GM19043 (cell line): ENCODE results near the gene CXCL17.
"Not testable (repeated sequence)": the region's sequence is repeated elsewhere in the genome, so short reads cannot be mapped to it uniquely, and the experiment has no call there.

Experiments
- ATAC-seq: cut with Tn5 transposase; IDR thresholded peaks from one replicate; pipeline ENCODE4 v1.9.1; 2021; ENCODE audit warnings: low read depth; ENCODE audit not compliant: unreplicated experiment

CXCL17 gene, protein sequence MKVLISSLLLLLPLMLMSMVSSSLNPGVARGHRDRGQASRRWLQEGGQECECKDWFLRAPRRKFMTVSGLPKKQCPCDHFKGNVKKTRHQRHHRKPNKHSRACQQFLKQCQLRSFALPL

DNA sequence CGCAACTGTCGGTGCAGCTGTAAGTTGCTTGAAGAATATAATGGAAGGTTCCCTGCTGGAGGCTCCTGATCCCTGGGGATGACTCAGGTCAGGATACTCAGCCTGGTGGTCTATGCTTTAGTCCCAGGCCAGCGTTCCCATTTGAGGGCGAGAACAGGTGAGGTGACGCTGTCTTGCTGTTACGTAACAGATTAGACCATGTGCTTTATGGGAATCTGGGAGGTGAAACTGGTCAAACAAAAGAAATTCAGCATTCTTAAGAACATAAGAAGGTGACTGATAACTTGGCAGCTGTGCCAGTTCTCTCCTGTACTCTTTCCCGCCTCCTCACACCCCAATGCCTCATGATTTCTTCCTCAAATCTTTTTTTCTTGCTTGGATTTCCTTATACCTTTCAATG, at the start of gene CXCL17:
Gene CXCL17 (minus strand): TSS at position 114 of the 400 bp plus-strand sequence. CDS start 114 bp downstream, outside the sequence.
- no peak for ATAC-seq

DNA sequence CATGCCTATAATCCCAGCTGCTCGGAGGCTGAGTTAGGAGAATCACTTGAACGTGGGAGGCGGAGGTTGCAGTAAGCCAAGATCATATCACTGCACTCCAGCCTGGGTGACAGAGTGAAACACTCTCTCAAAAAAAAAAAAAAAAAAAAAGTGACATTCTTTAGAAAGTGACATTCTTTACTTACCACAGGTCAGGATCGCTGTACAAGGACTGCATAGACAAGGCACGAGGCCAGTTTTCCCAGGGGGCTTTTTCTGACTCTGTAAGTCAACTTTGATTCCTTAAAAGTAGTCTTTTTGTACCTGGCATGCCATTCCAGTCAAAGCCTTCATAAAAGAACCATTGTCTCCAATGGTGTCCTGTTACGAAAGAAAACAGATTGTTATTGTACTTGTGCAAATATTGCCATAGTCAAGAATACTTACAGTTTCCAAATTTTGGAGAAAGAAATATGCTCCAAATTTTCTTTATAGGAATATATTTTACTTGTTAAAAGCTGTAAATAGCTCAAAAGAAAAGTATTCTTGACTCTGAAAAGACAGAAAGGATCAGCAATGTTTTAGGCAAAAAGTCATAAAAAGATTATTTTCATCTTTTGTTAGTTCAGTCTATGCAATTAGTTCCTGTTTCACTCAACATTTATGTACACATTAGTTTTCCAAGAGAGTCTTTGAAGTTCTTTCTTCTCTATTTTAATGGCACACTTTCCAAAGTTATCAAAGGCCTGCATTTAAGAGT, 46.2 kb upstream of the CXCL17 start:
- ATAC-seq = no peak

DNA sequence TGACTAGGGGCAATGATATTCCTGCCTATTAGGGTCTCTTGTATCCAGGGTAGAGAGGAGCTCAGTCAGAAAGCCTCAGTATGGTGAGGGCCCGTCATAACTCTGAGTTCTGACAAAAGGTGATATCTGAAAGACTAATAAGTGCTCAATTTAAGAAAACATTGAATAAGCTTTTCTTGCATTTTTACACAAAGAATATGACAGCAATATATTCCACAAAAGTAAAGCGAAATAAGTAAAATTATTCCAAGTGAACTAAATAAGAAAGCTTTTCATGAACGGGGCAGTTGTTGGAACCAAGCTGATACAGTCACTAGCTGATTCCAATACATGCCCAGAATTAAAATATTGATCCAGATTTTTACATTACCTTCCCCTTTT, 45.0 kb upstream of the CXCL17 start:
- no peak for ATAC-seq

DNA sequence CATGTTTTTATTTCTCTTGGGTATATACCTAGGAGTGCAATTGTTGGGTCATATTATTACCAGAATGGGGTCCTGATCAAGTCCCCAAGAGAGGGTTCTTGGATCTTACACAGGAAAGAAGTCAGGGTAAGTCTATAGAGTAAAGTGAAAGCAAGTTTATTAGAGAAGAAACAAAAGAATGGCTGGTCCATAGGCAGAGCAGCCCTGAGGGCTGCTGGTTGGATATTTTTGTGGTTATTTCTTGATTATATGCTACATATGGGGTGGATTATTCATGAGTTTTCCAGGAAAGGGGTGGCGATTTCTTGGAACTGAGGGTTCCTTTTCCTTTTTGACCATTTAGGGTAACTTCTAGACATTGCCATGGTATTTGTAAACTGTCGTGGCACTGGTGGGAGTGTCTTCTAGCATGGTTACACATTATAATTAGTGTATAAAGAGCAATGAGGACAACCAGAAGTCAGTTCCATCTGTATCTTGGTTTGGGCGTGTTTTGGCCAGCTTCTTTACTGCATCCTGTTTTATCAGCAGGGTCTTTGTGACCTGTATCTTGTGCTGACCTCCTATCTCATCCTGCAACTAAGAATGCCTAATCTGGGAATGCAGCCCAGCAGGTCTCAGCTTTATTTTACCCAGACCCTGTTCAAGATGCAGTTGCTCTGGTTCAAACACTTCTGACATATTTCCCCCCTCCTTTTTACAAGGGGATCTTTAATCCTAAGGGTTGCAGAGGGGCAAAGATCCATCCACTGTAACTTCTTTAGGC, 44.5 kb upstream of the CXCL17 start:
- ATAC-seq = no peak

DNA sequence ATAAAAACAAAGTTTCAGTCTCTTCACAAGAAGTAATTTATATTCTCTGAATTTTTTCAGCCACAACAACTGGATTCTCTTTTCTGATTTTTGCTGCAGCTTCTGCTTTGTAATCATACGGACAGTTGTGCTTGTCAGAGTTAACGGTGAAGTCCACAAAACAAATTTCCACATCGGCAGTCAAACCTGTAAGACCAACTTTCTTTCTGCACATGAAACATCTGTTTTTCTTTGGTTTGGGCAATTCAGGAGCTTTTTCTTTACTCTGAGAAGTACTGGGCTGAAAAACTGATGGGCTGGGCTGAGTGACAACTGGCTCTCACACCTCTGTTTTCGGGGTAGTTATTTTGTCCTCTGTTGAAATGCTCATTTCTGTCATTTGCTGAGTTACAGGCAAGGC, 42.3 kb upstream of the CXCL17 start:
- ATAC-seq = not testable (repeated sequence)

DNA sequence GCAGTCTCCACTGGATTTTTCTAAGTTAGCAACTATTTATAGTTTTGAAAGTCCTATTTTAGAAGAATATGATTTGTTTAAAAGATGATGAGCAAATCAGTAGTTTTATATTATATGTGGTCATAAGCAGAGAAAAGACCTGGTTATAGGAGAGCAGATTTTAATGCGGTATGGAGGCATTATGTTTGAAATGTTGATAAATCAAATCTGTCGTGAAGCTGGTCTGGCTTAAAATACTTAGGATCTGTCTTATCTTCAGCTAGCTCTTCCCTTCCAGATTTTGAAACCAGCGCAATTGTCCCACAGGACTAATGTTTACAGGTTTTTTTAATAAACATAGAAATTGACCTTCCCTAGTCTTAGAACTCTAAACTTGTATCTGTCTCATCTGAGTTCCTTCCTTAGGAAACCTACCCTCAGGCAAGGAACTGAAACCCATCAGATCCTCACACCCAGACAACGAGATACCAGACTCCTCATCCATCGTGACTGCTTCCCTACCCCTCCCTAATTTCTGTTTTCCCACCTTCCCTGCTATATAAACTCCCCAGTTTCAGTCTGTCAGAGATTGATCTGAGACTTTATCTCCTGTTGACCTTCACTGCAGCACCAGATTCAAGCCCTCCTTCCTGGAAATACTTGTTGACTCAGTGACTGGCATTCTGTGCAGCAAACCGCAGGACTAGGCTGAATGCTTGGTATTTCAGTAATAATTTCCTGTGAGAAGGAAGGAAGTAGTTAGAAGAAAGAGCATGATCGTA, 37.8 kb upstream of the CXCL17 start:
- ATAC-seq = no peak

DNA sequence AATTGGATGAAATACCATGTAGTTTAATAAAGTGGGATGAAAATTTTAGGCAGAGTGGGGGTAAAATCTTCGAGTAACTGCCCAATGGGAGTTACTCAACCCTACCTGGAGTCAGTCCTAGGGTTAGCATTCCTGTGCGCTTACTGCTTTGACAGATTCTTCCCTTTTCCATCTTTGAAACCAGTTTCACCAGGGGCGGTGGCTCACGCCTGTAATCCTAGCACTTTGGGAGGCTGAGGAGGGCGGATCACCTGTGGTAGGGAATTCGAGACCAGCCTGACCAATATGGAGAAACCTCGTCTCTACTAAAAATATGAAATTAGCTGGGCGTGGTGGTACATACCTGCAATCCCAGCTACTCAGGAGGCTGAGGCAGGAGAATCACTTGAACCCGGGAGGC, 37.0 kb upstream of the CXCL17 start:
- ATAC-seq = no peak

DNA sequence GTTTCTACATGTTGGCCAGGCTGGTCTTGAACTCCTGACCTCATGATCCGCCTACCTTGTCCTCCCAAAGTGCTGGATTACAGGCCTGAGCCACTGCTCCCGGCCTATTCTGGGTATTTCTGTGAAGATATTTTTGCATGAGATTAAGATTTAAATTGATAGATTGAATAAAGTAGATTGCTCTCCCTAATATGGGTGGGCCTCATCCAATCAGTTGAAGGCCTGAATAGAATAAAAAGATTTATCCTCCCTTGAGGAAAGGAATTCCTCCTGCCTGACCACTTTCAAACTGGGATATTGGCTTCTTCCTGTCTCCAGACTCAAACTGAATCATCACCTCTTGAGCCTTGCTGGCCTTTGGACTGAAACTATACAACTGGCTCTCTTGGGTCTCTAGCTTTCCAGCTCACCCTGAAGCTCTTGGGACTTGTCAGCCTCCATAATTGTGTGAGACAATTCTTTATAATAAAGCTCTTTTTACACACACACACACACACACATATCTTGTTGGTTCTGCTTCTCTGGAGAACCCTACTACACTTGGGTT, 36.1 kb upstream of the CXCL17 start:
- ATAC-seq = no peak

DNA sequence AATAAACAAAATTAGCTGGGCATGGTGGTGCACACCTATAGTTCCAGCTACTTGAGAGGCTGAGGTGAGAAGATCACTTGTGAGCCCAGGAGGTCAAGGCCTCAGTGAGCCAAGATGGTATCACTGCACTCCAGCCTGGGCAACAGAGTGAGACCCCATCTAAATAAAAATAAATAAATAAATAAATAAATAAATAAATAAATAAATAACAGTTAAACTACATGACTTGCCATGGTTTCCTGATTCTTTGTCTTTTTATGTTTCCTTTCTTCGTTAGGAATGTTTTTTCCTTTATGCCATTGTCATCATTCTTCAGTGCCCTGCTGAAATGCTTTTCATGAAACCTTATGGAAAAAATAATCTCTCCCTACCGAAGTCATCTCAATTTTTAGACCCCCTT, 35.2 kb upstream of the CXCL17 start:
- ATAC-seq = no peak

DNA sequence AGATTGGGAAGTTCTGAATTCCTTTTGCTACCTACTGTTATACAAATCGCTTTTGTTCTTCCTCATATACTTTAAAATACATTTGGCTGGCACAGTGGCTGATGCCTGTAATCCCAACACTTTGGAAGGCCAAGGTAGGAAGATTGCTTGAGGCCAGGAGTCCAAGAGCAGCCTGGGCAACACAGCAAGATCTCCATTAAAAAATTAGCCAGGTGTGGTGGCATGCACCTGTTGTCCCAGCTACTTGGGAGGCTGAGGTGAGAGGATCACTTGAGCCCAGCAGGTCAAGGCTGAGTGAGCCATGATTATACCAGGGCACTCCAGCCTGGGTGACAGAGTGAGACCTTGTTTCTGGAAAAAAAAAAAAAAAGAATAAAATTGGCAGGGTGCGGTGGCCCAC, 34.4 kb upstream of the CXCL17 start:
- ATAC-seq = no peak

DNA sequence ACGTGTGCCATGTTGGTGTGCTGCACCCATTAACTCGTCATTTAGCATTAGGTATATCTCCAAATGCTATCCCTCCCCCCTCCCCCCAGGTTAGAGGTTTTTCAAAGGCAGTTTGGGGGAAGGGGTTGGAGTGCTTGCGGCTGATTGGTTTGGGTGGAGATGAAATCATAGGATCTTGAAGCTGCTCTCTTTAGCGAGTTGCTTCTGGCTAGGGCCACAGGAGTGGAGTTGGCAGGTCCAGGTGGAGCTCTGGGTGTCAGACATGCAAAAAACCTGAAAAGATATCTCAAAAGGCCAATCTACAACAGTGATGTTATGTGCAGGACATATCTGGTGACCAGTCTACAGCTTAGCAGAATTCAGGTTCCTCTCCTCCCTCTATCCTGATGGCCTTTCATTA, 32.6 kb upstream of the CXCL17 start:
- no peak for ATAC-seq

DNA sequence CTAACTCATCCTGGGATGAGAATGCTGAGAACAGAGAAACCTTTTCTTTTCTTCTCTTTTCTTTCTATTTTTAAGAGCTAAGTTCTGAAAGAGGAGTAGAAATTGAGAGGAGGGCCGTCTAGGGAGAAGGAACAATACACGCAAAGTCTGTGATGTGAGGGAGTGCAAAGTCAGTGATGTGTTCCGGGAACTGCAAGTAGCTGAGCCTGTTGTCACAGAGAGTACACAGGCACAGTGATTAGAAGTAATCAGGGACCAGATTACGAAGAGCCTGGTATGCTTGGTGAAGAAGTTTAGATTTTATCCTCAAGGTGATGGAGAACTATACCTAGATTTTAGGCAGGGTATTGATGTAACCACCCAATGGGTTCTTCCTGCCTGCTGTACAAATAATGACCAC, 32.0 kb upstream of the CXCL17 start:
- no peak for ATAC-seq

DNA sequence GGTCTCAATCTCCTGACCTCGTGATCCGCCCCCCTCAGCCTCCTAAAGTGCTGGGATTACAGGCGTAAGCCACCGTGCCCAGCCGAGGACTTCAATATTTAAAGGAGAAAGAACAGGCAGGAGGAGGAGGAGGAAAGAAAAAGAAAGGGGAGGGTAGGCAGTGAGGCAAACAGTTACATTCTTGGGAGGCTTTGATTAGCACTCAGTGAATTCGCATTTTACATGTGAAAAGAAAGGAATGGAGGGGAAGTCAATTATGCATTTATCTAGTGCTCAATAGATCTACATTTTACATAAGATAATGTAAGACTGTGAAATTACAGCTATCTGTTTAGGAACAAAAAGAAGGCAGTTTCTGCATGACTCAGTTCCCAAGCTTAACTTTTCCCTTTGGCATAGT, 30.9 kb upstream of the CXCL17 start:
- no peak for ATAC-seq

DNA sequence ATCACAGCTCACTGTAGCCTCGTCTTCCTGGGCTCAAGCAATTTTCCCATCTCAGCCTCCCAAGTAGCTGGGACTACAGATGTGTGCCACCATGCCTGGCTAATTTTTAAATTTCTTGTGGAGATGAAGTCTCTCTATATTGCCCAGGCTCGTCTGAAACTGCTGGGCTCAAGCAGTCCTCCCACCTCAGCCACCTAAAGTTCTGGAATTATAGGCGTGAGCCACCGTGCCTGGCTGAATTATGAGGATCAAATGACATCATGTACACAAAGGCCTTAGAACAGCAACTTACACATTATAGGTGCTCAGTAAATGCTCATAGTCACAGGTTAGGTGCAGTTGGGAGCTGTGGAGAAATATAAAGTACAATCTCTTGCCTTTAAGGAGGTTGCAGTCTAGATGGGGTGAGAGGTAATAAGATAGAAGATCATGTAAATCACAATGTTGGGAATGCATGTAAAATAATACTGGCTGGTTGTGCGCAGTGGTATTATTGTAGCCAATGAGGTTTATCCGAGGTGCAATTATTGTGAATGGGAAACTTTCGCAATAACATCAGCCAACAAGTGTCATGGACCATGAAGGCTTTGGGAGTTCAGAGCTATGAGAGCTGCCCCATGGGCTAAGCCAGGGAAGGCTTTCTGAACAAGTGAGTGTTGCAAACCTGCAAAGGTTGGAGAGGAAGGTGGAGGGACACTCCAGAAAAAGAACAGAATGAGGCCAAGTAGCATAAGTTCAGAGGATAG, 29.8 kb upstream of the CXCL17 start:
- no peak for ATAC-seq

DNA sequence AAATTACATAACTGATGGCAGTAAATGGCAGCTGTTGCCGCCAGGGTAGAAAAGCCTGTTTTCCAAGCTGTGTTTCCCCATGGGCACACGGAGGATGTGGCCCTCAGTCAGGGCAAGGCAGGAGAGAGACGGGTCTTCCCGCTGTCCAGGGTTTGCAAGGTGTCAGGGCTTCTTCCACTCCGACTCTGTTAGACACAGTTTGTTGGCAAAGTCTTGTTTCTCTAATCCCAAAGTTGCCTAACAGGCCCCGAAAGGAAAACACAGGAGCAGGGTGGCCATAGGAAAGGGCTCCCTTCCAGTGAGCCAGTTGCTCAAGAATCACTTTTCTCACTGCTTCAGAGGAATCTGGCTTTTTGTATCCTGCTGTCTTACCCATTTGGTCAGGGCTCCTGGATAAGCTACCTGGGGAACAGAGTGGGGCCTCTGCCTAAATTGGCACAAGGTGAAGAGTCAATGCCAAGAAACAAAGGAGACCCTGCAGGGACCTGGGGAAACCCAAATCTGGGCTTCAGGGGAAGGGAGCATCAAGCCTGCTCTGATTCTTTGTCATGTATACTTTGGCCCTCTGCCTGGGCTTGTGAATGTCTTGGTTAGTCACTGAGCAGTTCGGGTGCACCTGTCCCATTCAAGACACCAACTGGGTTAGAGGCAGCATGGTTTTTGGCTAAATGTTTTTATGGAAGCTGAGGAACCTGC, 29.0 kb upstream of the CXCL17 start:
- ATAC-seq = no peak

DNA sequence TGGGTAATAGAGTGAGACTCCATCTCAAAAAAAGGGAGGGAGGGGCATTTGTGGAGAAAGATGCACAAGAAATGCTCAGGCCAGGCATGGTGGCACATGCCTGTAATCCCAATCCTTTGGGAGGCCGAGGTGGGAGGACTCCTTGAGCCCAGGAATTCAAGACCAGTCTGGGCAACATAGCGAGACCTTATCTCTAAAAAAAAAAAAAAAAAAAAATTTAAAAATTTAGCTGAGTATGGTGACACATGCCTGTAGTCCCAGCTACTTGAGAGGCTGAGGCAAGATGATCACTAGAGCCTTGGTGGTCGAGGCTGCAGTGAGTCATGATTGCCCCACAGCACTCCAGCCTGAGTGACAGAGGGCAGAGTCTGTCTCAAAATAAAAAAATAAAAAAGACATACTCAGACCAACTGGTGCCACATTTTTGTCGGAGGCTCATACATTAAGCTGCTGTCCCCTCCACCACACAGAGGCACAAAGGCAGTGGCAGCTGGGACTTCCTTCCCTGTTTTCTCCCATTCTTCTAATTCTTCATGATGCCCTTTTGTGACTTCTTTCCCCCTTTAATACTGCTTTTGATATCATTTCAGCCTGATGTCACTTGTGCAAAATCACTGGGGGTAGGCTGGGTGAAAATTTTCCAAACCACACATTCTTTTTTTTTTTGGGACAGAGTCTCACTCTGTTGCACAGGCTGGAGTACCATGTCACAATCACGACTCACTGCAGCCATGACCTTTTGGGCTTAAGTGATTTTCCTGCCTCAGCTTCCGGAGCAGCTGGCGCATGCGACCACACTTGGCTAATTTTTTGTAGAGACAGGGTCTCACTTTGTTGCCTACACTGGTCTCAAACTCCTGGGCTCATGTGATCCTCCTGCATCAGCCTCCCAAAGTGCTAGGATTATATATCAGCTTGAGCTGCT, 26.8 kb upstream of the CXCL17 start:
- ATAC-seq = no peak

DNA sequence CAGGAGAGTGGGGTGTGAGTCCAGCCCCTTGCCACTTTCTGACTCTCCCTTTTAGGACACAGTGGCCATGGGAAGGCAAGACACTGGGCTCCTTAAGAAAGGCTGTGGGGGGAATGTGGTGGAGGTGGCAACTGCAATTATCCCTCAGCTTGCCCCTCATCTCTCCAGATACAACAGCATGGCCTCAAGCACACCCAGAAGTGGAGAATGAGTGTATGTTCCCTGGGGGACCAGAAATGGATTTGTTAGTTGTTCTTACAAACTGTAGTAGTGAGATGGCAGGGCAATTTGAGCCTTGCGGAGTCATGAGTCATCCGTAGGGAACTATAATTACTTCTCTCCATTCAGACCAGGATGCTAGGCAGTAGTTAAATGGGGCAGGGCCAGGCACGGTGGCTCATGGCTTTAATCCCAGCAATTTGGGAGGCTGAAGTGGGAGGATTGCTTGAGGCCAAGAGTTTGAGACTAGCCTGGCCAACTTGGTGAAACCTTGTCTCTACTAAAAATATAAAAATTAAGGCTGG, 25.6 kb upstream of the CXCL17 start:
- ATAC-seq = no peak

DNA sequence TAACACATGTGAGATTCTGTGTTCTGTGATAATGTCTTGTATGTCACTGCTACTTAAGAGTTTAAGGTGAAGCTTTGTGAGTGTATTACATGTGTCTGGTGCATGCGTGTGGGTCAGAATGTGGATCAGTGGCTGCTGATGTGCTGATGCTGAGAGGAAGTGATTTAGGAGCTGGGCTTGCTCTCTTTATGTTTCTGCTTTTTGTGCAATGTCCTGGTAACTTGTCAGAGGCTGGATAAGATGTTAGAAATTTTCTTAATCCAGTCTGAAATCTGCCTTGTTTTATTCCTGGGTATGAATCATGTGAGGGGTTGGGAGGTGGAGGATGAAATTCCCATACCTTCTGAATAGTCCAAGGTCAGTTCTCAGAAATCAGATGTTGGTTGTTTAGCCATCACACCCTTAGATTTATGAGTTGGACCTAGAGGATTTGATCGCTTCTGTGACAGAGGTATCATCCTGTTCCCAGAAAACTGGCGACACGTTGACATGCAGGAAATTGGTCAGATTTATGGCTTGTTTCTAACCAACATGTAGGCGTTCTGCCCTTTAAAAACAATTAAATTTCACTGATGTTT, 24.5 kb upstream of the CXCL17 start:
- no peak for ATAC-seq
